PC-3 (cell line): ENCODE data around the gene SLC6A1.

Experiments
- CTCF ChIP-seq: fragments of 300-600 bp; sonication (generic); conservative IDR thresholded peaks from 2 replicates; pipeline ENCODE4 v1.5.1; 2017; ENCODE audit warnings: antibody characterized with exemption, low read depth, mild to moderate bottlenecking, low read length
- EZH2 ChIP-seq: fragments of 300-600 bp; sonication (generic); IDR thresholded peaks from one replicate; pipeline ENCODE4 v1.6.1; 2017; ENCODE audit warnings: antibody characterized with exemption, mild to moderate bottlenecking, low read length; ENCODE audit not compliant: unreplicated experiment

GRCh38 chr3:11056531-11057050 lies 64.0 kb downstream of the SLC6A1 start:
- TF ChIP-seq CTCF (no peak), EZH2 (no peak)
